Neuronal stem cell (in vitro differentiated cells): ENCODE measurements around the gene PXN.

Experiments used
- DNase-seq: peaks from one replicate; pipeline ENCODE4 v3.0.0-alpha.2; 2013; ENCODE audit warnings: low spot score
- H2AFZ ChIP-seq: one replicate; pipeline ENCODE4 v1.6.1; 2013; ENCODE audit warnings: mild to moderate bottlenecking, low read length, inconsistent platforms
- H2AK5ac ChIP-seq: 2 replicates; pipeline ENCODE4 v1.6.1; 2013; ENCODE audit warnings: low read depth, mild to moderate bottlenecking, inconsistent platforms, low read length, moderate library complexity, mixed read lengths
- H2BK120ac ChIP-seq: 2 replicates; pipeline ENCODE4 v1.6.1; 2013; ENCODE audit warnings: low read depth, mild to moderate bottlenecking, inconsistent platforms, low read length, moderate library complexity, mixed read lengths
- H2BK12ac ChIP-seq: one replicate; pipeline ENCODE4 v1.6.1; 2013; ENCODE audit warnings: low read length, inconsistent platforms
- H2BK15ac ChIP-seq: 2 replicates; pipeline ENCODE4 v1.6.1; 2013; ENCODE audit warnings: mild to moderate bottlenecking, low read length, inconsistent platforms, mixed read lengths
- H2BK5ac ChIP-seq: one replicate; pipeline ENCODE4 v1.6.1; 2013; ENCODE audit warnings: inconsistent platforms, mild to moderate bottlenecking, low read length, moderate library complexity
- H3K14ac ChIP-seq: one replicate; pipeline ENCODE4 v1.6.1; 2013; ENCODE audit warnings: low read length, inconsistent platforms
- H3K18ac ChIP-seq: 2 replicates; pipeline ENCODE4 v1.6.1; 2013; ENCODE audit warnings: low read length, inconsistent platforms
- H3K23ac ChIP-seq: 2 replicates; pipeline ENCODE4 v1.6.1; 2013; ENCODE audit warnings: low read depth, mild to moderate bottlenecking, mixed read lengths, low read length, inconsistent platforms; ENCODE audit not compliant: poor library complexity
- H3K27ac ChIP-seq: replicated peaks from 3 replicates; pipeline ENCODE4 v1.5.1; 2013; ENCODE audit warnings: low read length, inconsistent platforms
- H3K27me3 ChIP-seq, 3 experiments: 2 replicates each; pipeline ENCODE4 v1.6.1; 2013; ENCODE audit warnings: low read length in 3 of 3, mild to moderate bottlenecking in 2 of 3, inconsistent platforms in 1 of 3, low read depth in 1 of 3, mixed read lengths in 1 of 3, moderate library complexity in 1 of 3; ENCODE audit not compliant: control insufficient read depth in 3 of 3, insufficient read depth in 3 of 3
- H3K36me3 ChIP-seq, 2 donors: replicated peaks in 1 of 2; 2 replicates each; pipeline ENCODE4 v1.6.1; 2013; ENCODE audit warnings: low read length in 2 of 2; ENCODE audit not compliant: control insufficient read depth in 2 of 2, insufficient read depth in 2 of 2
- H3K4ac ChIP-seq: 2 replicates; pipeline ENCODE4 v1.6.1; 2013; ENCODE audit warnings: inconsistent platforms, mild to moderate bottlenecking, low read length, moderate library complexity
- H3K4me1 ChIP-seq, 2 donors: 1 replicate in 1 of 2; 2 replicates in 1 of 2; pipeline ENCODE4 v1.6.1; 2013; ENCODE audit warnings: low read length in 2 of 2, low read depth in 1 of 2; ENCODE audit not compliant: control insufficient read depth in 2 of 2, insufficient read depth in 1 of 2
- H3K4me2 ChIP-seq: one replicate; pipeline ENCODE4 v1.6.1; 2013; ENCODE audit warnings: mild to moderate bottlenecking, low read length, inconsistent platforms; ENCODE audit not compliant: insufficient read depth, poor library complexity, severe bottlenecking
- H3K4me3 ChIP-seq, 2 donors: 2 replicates each; pipeline ENCODE4 v1.5.1; 2013; ENCODE audit warnings: low read length in 2 of 2, mild to moderate bottlenecking in 2 of 2, inconsistent platforms in 1 of 2, moderate library complexity in 1 of 2
- H3K79me1 ChIP-seq: one replicate; pipeline ENCODE4 v1.6.1; 2013; ENCODE audit warnings: low read depth, mild to moderate bottlenecking, inconsistent platforms, low read length, moderate library complexity
- H3K9ac ChIP-seq: one replicate; pipeline ENCODE4 v1.6.1; 2013; ENCODE audit warnings: mild to moderate bottlenecking, low read depth, low read length, inconsistent platforms; ENCODE audit not compliant: poor library complexity
- H3K9me3 ChIP-seq, 2 donors: replicated peaks in 1 of 2; 2 replicates each; pipeline versions ENCODE3 to v1.6.1; 2013; ENCODE audit warnings: low read length in 2 of 2, mild to moderate bottlenecking in 2 of 2, inconsistent platforms in 1 of 2, low read depth in 1 of 2, mixed read lengths in 1 of 2, moderate library complexity in 1 of 2; ENCODE audit not compliant: control insufficient read depth in 2 of 2, insufficient read depth in 1 of 2
- H4K8ac ChIP-seq: one replicate; pipeline ENCODE4 v1.6.1; 2013; ENCODE audit warnings: low read depth, mild to moderate bottlenecking, inconsistent platforms, low read length, moderate library complexity
- H4K91ac ChIP-seq: one replicate; pipeline ENCODE4 v1.6.1; 2013; ENCODE audit warnings: low read length, low read depth, mild to moderate bottlenecking, inconsistent platforms; ENCODE audit not compliant: poor library complexity
- WGBS, 2 donors: extraction: QIAGEN DNeasy Blood & Tissue Kit; methylation state at CpG; one replicate each; pipeline ENCODE4 v1.1.7; 2013; ENCODE audit warnings: missing lambda C conversion rate in 2 of 2, mixed read lengths in 1 of 2; ENCODE audit not compliant: insufficient read length in 2 of 2, insufficient replicate concordance in 1 of 2; ENCODE audit errors: extremely low coverage in 2 of 2; 5-methylcytosine and 5-hydroxymethylcytosine counted together

The PXN gene

DNA sequence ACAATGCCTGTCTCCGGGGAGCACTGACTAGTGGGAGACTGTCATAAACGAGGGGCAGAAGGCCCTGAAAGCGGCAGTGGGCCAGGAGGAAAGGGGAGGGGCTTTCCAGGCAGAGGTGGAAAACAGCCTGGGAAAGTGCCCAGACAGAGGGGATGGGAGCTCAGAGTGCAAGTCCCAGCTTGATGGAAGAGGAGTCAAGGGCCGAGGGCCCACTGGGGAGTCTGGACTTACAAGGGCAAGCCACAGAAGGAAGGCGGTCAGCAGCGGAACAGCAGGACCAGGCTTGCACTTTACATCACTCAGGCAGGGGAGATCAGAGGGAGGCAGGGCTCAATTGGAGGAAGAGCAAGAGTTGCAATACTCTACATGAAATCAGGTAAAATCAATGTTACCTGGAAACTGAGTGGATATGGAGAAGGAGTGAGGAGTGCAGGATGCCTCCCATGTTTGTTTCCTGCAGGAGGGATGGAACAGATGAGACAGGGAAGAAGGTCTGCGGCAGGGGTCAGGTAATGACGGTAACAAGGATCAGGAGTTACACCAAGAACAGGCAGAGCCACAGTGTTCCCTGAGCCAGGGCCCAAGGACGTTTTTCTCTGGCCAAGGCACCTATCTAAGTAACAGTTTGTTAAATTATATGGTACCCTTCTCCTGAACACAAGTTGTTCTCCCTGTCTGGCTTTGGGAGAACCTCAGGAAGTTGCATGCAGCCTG is 23.8 kb downstream of the PXN start:
- no peak overlapping the region for H3K27ac ChIP-seq
- no peak overlapping the region for H3K14ac ChIP-seq
- H3K79me1 ChIP-seq, result peaks cover 7% of the 10 kb centered on the region
- H3K18ac ChIP-seq, result no peak overlapping the region
- no peak overlapping the region for H4K8ac ChIP-seq
- no peaks in the 10 kb centered on the region for H3K9me3 ChIP-seq
- H2BK15ac ChIP-seq, result no peak overlapping the region
- H2BK120ac ChIP-seq, result no peak overlapping the region
- H3K4ac ChIP-seq, result no peak overlapping the region
- H2BK5ac ChIP-seq, result no peak overlapping the region
- H2BK12ac ChIP-seq, result no peak overlapping the region
- H3K9ac ChIP-seq, result no peak overlapping the region
- H3K27me3 ChIP-seq, result no peaks in the 10 kb centered on the region
- no peak for DNase-seq
- H3K36me3 ChIP-seq, result no peaks in the 10 kb centered on the region
- no peak overlapping the region for H2AK5ac ChIP-seq
- peaks cover 7 to 13% of the 10 kb centered on the region in 2 donors for H3K4me1 ChIP-seq
- H4K91ac ChIP-seq, result no peak overlapping the region
- no peak overlapping the region for H3K4me2 ChIP-seq
- H2AFZ ChIP-seq, result no peak overlapping the region
- WGBS, 2 donors, result no CpG with 5 or more reads among the region's 9 CpGs
- H3K4me3 ChIP-seq, result no peak overlapping the region
- no peak overlapping the region for H3K23ac ChIP-seq

DNA sequence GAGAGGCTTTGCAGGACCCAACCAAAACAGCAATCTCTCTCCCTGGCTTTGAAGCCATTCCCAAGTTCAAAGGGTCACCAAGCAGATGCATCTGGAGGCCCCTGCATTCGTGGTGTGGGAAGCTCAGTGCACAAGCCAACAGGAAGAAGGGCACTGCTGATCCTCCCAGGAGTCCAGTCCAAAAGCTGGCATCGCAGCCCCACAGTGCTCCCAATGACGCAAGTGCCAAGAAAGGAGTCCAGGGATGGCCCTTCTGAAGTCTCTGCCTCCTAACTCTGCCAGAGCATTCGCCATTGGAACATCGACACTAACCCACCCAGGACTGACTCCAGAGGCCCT is 25.1 kb downstream of the PXN start:
- Histone ChIP-seq H3K18ac (no peak overlapping the region), H2BK15ac (no peak overlapping the region), H3K9ac (no peak overlapping the region), H3K14ac (no peak overlapping the region), H3K4me3 (no peak overlapping the region), H3K27ac (no peak overlapping the region), H3K9me3 (no peaks in the 10 kb centered on the region), H2BK12ac (no peak overlapping the region), H2BK120ac (no peak overlapping the region), H3K4me2 (no peak overlapping the region), H3K4me1 (peaks cover 14 to 20% of the 10 kb centered on the region in 2 donors), H3K27me3 (no peaks in the 10 kb centered on the region), H3K79me1 (peaks cover 7% of the 10 kb centered on the region), H4K8ac (no peak overlapping the region), H3K23ac (no peak overlapping the region), H4K91ac (no peak overlapping the region), H3K4ac (no peak overlapping the region), H3K36me3 (no peaks in the 10 kb centered on the region), H2AK5ac (no peak overlapping the region), H2AFZ (no peak overlapping the region), H2BK5ac (no peak overlapping the region)
- WGBS, 2 donors, result no CpG with 5 or more reads among the region's 5 CpGs
- DNase-seq, result no peak

DNA sequence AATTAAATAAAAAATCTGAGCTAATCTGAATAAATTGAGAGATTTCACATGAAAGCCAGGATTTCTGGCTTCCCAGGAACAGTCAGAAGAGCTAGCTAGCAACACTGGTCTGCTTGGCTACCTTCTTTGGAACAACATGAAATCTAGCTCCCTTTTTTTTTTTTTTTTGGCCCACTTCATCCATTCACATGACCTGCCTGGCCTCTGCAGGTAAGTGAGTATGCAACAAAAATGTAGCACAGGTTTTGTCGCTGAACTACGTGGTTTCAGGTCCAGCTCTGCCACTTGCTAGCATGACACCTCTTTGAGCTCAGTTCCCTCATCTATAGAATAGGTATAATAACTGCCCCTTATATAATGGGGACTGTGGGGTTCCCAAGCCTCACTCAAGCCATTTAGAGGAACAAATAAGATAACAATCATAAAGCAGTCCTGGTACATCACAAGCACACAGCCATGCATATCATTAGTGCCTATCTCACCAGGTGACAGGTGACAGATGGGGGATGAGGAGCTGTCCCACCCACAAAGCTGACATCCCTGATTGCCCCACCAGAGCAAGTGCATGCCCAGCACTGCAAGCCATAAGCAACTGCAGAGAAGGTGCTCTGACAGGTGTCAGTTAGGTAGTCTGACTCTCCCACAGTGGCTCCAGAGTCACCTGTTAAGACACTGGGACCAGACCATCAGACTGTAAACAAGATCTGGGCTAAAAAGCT is 25.6 kb downstream of the PXN start:
- H3K9me3 ChIP-seq, result no peaks in the 10 kb centered on the region
- H2BK12ac ChIP-seq, result no peak overlapping the region
- H3K36me3 ChIP-seq, result no peaks in the 10 kb centered on the region
- no peak overlapping the region for H3K4me2 ChIP-seq
- no peak overlapping the region for H3K9ac ChIP-seq
- no peak overlapping the region for H3K14ac ChIP-seq
- no peak overlapping the region for H3K4ac ChIP-seq
- DNase-seq, result no peak
- H3K4me3 ChIP-seq, result no peak overlapping the region
- H4K91ac ChIP-seq, result no peak overlapping the region
- no peak overlapping the region for H3K27ac ChIP-seq
- no peak overlapping the region for H4K8ac ChIP-seq
- no peak overlapping the region for H3K23ac ChIP-seq
- no peak overlapping the region for H2BK5ac ChIP-seq
- H3K4me1 ChIP-seq, result peaks cover 16 to 22% of the 10 kb centered on the region in 2 donors
- peaks cover 7% of the 10 kb centered on the region for H3K79me1 ChIP-seq
- no CpG with 5 or more reads among the region's 2 CpGs for WGBS, 2 donors
- no peak overlapping the region for H2BK15ac ChIP-seq
- H3K18ac ChIP-seq, result no peak overlapping the region
- no peaks in the 10 kb centered on the region for H3K27me3 ChIP-seq
- H2AFZ ChIP-seq, result no peak overlapping the region
- no peak overlapping the region for H2AK5ac ChIP-seq
- H2BK120ac ChIP-seq, result no peak overlapping the region

DNA sequence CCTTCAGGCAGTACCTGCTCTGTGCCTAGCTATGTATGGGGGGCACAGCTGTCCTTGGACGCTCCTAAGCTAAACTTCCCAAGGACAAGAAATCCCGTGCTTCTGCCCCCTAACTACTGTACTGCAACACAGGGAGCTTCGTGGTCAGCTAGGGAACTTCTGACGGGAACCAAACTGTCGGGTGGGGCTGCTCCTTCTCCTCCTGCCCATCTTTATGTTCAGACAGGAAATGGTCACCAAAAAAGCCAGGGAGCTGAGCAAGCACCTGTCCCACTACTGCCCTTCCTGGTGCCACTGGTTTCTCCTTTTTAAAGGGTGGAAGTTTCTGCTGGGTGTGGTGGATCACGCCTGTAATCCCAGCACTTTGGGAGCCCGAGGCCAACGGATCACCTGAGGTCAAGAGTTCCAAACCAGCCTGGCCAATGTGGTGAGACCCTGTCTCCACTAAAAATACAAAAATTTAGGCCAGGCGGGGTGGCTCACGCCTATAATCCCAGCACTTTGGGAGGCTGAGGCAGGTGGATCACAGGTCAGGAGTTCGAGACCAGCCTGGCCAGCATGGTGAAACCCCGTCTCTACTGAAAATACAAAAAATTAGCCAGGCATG is 26.6 kb downstream of the PXN start:
- no peaks in the 10 kb centered on the region for H3K36me3 ChIP-seq
- H3K27me3 ChIP-seq, result no peaks in the 10 kb centered on the region
- no peak overlapping the region for H2BK5ac ChIP-seq
- H3K18ac ChIP-seq, result no peak overlapping the region
- H2AK5ac ChIP-seq, result no peak overlapping the region
- H4K91ac ChIP-seq, result no peak overlapping the region
- no peak overlapping the region for H2BK15ac ChIP-seq
- H3K79me1 ChIP-seq, result peaks cover 7% of the 10 kb centered on the region
- H2AFZ ChIP-seq, result no peak overlapping the region
- H3K4me1 ChIP-seq, result peaks cover 19 to 27% of the 10 kb centered on the region in 2 donors
- no peak overlapping the region for H3K4me2 ChIP-seq
- no peak overlapping the region for H3K4me3 ChIP-seq
- H2BK120ac ChIP-seq, result no peak overlapping the region
- no peak overlapping the region for H3K23ac ChIP-seq
- no peak overlapping the region for H3K14ac ChIP-seq
- H2BK12ac ChIP-seq, result no peak overlapping the region
- H3K9ac ChIP-seq, result no peak overlapping the region
- no peak for DNase-seq
- H3K4ac ChIP-seq, result no peak overlapping the region
- no peak overlapping the region for H3K27ac ChIP-seq
- no peak overlapping the region for H4K8ac ChIP-seq
- H3K9me3 ChIP-seq, result no peaks in the 10 kb centered on the region
- no CpG with 5 or more reads among the region's 12 CpGs for WGBS, 2 donors
